CD14-positive monocyte (primary cell): ENCODE measurements around the gene EXOC6B. TPM values are rescaled to one million over a fixed set of nuclear protein-coding genes. Genes with fewer than 3 reads are reported as not detected.

ENCODE experiments used
- DNase-seq, 3 donors: peaks; one replicate each; pipeline ENCODE4 v3.0.0-alpha.2; 2011 to 2022
- H2AFZ ChIP-seq: 2 replicates; pipeline ENCODE4 v1.6.0; 2012; ENCODE audit warnings: mild to moderate bottlenecking, low read depth, low read length, inconsistent platforms; ENCODE audit not compliant: insufficient read depth, poor library complexity, severe bottlenecking
- H3K27ac ChIP-seq, 2 donors: 1 replicate in 1 of 2; 2 replicates in 1 of 2; pipeline ENCODE4 v1.5.1; 2012 to 2013; ENCODE audit warnings: low read length in 2 of 2, control low read depth in 1 of 2, inconsistent platforms in 1 of 2, low read depth in 1 of 2, mild to moderate bottlenecking in 1 of 2
- H3K27me3 ChIP-seq, 2 donors: one replicate each; pipeline versions ENCODE4 v1.6.0 to v1.6.1; 2011 to 2013; ENCODE audit warnings: low read length in 2 of 2; ENCODE audit not compliant: control insufficient read depth in 2 of 2, insufficient read depth in 2 of 2
- H3K36me3 ChIP-seq, 2 donors: replicated peaks in 1 of 2; 1 replicate in 1 of 2; 2 replicates in 1 of 2; pipeline versions ENCODE4 v1.5.1 to v1.6.1; 2012 to 2013; ENCODE audit warnings: low read length in 2 of 2, control low read depth in 1 of 2, inconsistent platforms in 1 of 2, mild to moderate bottlenecking in 1 of 2; ENCODE audit not compliant: insufficient read depth in 2 of 2, control insufficient read depth in 1 of 2
- H3K4me1 ChIP-seq, 2 donors: 1 replicate in 1 of 2; 2 replicates in 1 of 2; pipeline versions ENCODE4 v1.5.1 to v1.6.1; 2012 to 2013; ENCODE audit warnings: low read length in 2 of 2, control low read depth in 1 of 2, inconsistent platforms in 1 of 2, mild to moderate bottlenecking in 1 of 2, moderate library complexity in 1 of 2; ENCODE audit not compliant: insufficient read depth in 2 of 2, control insufficient read depth in 1 of 2
- H3K4me2 ChIP-seq: replicated peaks from 2 replicates; pipeline ENCODE3; 2012; ENCODE audit warnings: low read length, moderate library complexity, mild to moderate bottlenecking; ENCODE audit not compliant: poor library complexity, severe bottlenecking; ENCODE audit errors: extremely low read depth
- H3K4me3 ChIP-seq, 3 experiments: fragments of 200-600 bp in 1 of 3; sonication (generic) in 1 of 3; replicated peaks in 1 of 3; 1 replicate in 2 of 3; 2 replicates in 1 of 3; pipeline ENCODE4 v1.5.1; 2011 to 2013; ENCODE audit warnings: low read length in 3 of 3, mild to moderate bottlenecking in 3 of 3, control low read depth in 2 of 3, low read depth in 2 of 3, inconsistent platforms in 1 of 3, moderate library complexity in 1 of 3
- H3K79me2 ChIP-seq: 2 replicates; pipeline ENCODE4 v1.6.0; 2012; ENCODE audit warnings: mild to moderate bottlenecking, control low read depth, inconsistent platforms, low read length, moderate library complexity; ENCODE audit not compliant: insufficient read depth
- H3K9ac ChIP-seq: 2 replicates; pipeline ENCODE4 v1.6.0; 2017; ENCODE audit warnings: low read length, mild to moderate bottlenecking; ENCODE audit not compliant: insufficient read depth, poor library complexity, severe bottlenecking
- H3K9me3 ChIP-seq, 2 donors: replicated peaks in 1 of 2; 1 replicate in 1 of 2; 2 replicates in 1 of 2; pipeline versions ENCODE4 v1.5.1 to v1.6.1; 2012 to 2013; ENCODE audit warnings: low read length in 2 of 2, control low read depth in 1 of 2; ENCODE audit not compliant: control insufficient read depth in 1 of 2, insufficient read depth in 1 of 2
- H4K20me1 ChIP-seq: 2 replicates; pipeline ENCODE4 v1.6.0; 2012; ENCODE audit warnings: mild to moderate bottlenecking, low read length, control low read depth, moderate library complexity; ENCODE audit not compliant: insufficient read depth
- H3K27ac Mint-ChIP-seq, 7 donors: one replicate each; pipeline ENCODE4 v1.8.0; 2020; ENCODE audit warnings: mild to moderate bottlenecking in 7 of 7, mixed read lengths in 7 of 7, moderate library complexity in 6 of 7, inconsistent platforms in 2 of 7
- H3K27me3 Mint-ChIP-seq, 3 donors: one replicate each; pipeline ENCODE4 v1.8.0; 2021 to 2022; ENCODE audit warnings: low read depth in 3 of 3, mild to moderate bottlenecking in 3 of 3, mixed read lengths in 3 of 3, moderate library complexity in 3 of 3, inconsistent platforms in 1 of 3
- H3K36me3 Mint-ChIP-seq, 2 donors: one replicate each; pipeline ENCODE4 v1.8.0; 2020; ENCODE audit warnings: mixed read lengths in 2 of 2, inconsistent platforms in 1 of 2, mild to moderate bottlenecking in 1 of 2
- H3K4me1 Mint-ChIP-seq: one replicate; pipeline ENCODE4 v1.8.0; 2020; ENCODE audit warnings: mild to moderate bottlenecking, mixed read lengths
- H3K4me3 Mint-ChIP-seq, 2 donors: one replicate each; pipeline ENCODE4 v1.8.0; 2020; ENCODE audit warnings: mild to moderate bottlenecking in 2 of 2, mixed read lengths in 2 of 2, moderate library complexity in 1 of 2
- H3K9me3 Mint-ChIP-seq, 7 donors: one replicate each; pipeline ENCODE4 v1.8.0; 2020 to 2022; ENCODE audit warnings: mixed read lengths in 7 of 7, mild to moderate bottlenecking in 6 of 7, moderate library complexity in 6 of 7, inconsistent platforms in 2 of 7
- CTCF ChIP-seq: fragments of 200-600 bp; IDR thresholded peaks from one replicate; pipeline ENCODE4 v1.8.0; 2022; ENCODE audit warnings: antibody characterized with exemption, mild to moderate bottlenecking
- WGBS: methylation state at CpG from one replicate; pipeline ENCODE4 v1.1.5; 2013; ENCODE audit warnings: missing lambda C conversion rate; ENCODE audit not compliant: insufficient coverage; 5-methylcytosine and 5-hydroxymethylcytosine counted together
- intact Hi-C, 2 donors: fragments of 100-400 bp; cut with micrococcal nuclease; formaldehyde crosslinking; loops; one replicate each; pipeline versions ENCODE4 v1.15.0 to v1.15.1; 2023
- polyA plus RNA-seq, 3 donors: library from polyadenylated mRNA; depleted of rRNA in 1 of 3; unstranded in 2 of 3; stranded (reverse) in 1 of 3; fragments of 300-500 nt in 2 of 3; fragments of >200 nt in 1 of 3; fragmentation: Illumina TruSeq in 2 of 3; gene quantifications; 1 replicate in 2 of 3; 2 replicates in 1 of 3; pipeline ENCODE4 v1.2.3, GENCODE V29; 2012 to 2021

EXOC6B gene
- polyA plus RNA-seq, 3 donors, result 1.8 to 2.8 (median 2.1) TPM

GRCh38 chr2:72255540-72255939 lies 570.3 kb downstream of the EXOC6B start:
- TF ChIP-seq CTCF, result no peak
- H3K4me2 ChIP-seq, result no peak overlapping the region
- H3K27ac ChIP-seq, result no peak overlapping the region
- no peak overlapping the region for H2AFZ ChIP-seq
- no peaks in the 10 kb centered on the region for H3K27me3 ChIP-seq
- H4K20me1 ChIP-seq, result no peaks in the 10 kb centered on the region
- intact Hi-C loops, result no loop called here
- no peaks in the 10 kb centered on the region for H3K36me3 ChIP-seq
- Mint-ChIP-seq H3K4me3 (no peak overlapping the region), H3K27me3 (no peaks in the 10 kb centered on the region), H3K4me1 (no peaks in the 10 kb centered on the region), H3K36me3 (no peaks in the 10 kb centered on the region), H3K27ac (no peak overlapping the region), H3K9me3 (peaks cover 0 to 11% (median 4%) of the 10 kb centered on the region in 7 donors)
- no peaks in the 10 kb centered on the region for H3K9me3 ChIP-seq
- DNase-seq, result no peak
- no peak overlapping the region for H3K4me3 ChIP-seq
- no peak overlapping the region for H3K9ac ChIP-seq
- no peaks in the 10 kb centered on the region for H3K79me2 ChIP-seq
- WGBS, result 100% methylated on average over 1 of the region's 1 CpG
- no peaks in the 10 kb centered on the region for H3K4me1 ChIP-seq

GRCh38 chr2:72254831-72255451 lies 570.9 kb downstream of the EXOC6B start:
- no peak for DNase-seq
- TF ChIP-seq CTCF, result no peak
- H3K27ac Mint-ChIP-seq, result no peak overlapping the region
- H3K27ac ChIP-seq, result no peak overlapping the region
- H3K79me2 ChIP-seq, result no peaks in the 10 kb centered on the region
- H3K4me2 ChIP-seq, result no peak overlapping the region
- no peak overlapping the region for H3K4me3 Mint-ChIP-seq
- no peak overlapping the region for H3K4me3 ChIP-seq
- H3K9me3 Mint-ChIP-seq, result peaks cover 0 to 11% (median 4%) of the 10 kb centered on the region in 7 donors
- no peaks in the 10 kb centered on the region for H3K4me1 Mint-ChIP-seq
- no CpG with 5 or more reads among the region's 1 CpG for WGBS
- H3K27me3 Mint-ChIP-seq, result no peaks in the 10 kb centered on the region
- no peaks in the 10 kb centered on the region for H3K9me3 ChIP-seq
- no peak overlapping the region for H2AFZ ChIP-seq
- H3K36me3 Mint-ChIP-seq, result no peaks in the 10 kb centered on the region
- H3K36me3 ChIP-seq, result no peaks in the 10 kb centered on the region
- intact Hi-C loops, result no loop called here
- no peaks in the 10 kb centered on the region for H3K27me3 ChIP-seq
- no peaks in the 10 kb centered on the region for H4K20me1 ChIP-seq
- H3K4me1 ChIP-seq, result no peaks in the 10 kb centered on the region
- H3K9ac ChIP-seq, result no peak overlapping the region
